ENCODE measurements around the gene PON2.

- no peak for TF ChIP-seq CTCF (IDR thresholded peaks at IDR 0.05)
- TF ChIP-seq POLR2A (IDR thresholded peaks at IDR 0.05) = no peak
- no peak for TF ChIP-seq EP300 (IDR thresholded peaks at IDR 0.05)
Measured at GRCh38 chr7:95470452-95470851, 35.6 kb upstream of the PON2 start.

Data from tibial nerve (tissue), 4 donors.